Prostate gland (tissue), 2 donors: ENCODE measurements around the gene SLCO3A1.

Source experiments
- POLR2A ChIP-seq: fragments of 450-650 bp; IDR thresholded peaks from one replicate; pipeline ENCODE4 v1.6.1; 2016; ENCODE audit warnings: antibody characterized with exemption, mild to moderate bottlenecking
- POLR2AphosphoS5 ChIP-seq: sonication (generic); formaldehyde crosslinking; IDR thresholded peaks from one replicate; pipeline ENCODE4 v1.6.1; 2017; ENCODE audit warnings: antibody characterized with exemption
- TF ChIP-seq, protein P1 (sequence below), 4 experiments: fragments of 200-600 bp in 2 of 4; fragments of 450-650 bp in 2 of 4; sonication (generic) in 2 of 4; IDR thresholded peaks; 1 replicate in 3 of 4; 2 replicates in 1 of 4; pipeline ENCODE4 v1.5.1; 2016 to 2019; ENCODE audit warnings: antibody characterized with exemption in 4 of 4, mild to moderate bottlenecking in 2 of 4, moderate library complexity in 2 of 4

DNA sequence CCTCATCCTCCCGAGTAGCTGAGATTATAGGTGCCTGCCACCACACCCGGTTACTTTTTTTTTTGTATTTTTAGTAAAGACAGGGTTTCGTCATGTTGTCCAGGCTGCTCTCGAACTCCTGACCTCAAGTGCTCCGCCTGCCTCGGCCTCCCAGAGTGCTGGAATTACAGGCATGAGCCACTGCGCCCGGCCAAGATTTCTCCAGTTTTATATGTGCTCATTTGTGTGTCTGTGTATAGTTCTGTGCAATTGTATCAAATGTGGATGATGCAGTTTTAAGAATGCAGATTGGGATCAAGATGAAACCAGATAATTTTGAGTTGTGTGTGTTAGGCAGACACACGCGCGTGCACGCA, 68.3 kb downstream of the SLCO3A1 start:
- TF ChIP-seq POLR2A, result no peak
- TF ChIP-seq, protein P1, sequence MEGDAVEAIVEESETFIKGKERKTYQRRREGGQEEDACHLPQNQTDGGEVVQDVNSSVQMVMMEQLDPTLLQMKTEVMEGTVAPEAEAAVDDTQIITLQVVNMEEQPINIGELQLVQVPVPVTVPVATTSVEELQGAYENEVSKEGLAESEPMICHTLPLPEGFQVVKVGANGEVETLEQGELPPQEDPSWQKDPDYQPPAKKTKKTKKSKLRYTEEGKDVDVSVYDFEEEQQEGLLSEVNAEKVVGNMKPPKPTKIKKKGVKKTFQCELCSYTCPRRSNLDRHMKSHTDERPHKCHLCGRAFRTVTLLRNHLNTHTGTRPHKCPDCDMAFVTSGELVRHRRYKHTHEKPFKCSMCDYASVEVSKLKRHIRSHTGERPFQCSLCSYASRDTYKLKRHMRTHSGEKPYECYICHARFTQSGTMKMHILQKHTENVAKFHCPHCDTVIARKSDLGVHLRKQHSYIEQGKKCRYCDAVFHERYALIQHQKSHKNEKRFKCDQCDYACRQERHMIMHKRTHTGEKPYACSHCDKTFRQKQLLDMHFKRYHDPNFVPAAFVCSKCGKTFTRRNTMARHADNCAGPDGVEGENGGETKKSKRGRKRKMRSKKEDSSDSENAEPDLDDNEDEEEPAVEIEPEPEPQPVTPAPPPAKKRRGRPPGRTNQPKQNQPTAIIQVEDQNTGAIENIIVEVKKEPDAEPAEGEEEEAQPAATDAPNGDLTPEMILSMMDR (IDR thresholded peaks at IDR 0.05), result no peak
- TF ChIP-seq POLR2AphosphoS5, result no peak
